Colonic mucosa (tissue), 4 donors: ENCODE results near the gene B3GNT9. TPM values are rescaled to one million over a fixed set of nuclear protein-coding genes. Genes with fewer than 3 reads are reported as not detected.
"Not testable (repeated sequence)": the region's sequence is repeated elsewhere in the genome, so short reads cannot be mapped to it uniquely, and the experiment has no call there.

Experiments used
- DNase-seq: peaks from one replicate; pipeline ENCODE4 v3.0.0-alpha.2; 2020
- H3K27ac ChIP-seq: fragments of 200-600 bp; one replicate; pipeline ENCODE4 v1.8.0; 2021
- H3K27me3 ChIP-seq: fragments of 200-600 bp; one replicate; pipeline ENCODE4 v1.8.0; 2021
- H3K36me3 ChIP-seq: fragments of 200-600 bp; one replicate; pipeline ENCODE4 v1.8.0; 2021
- H3K4me1 ChIP-seq: fragments of 200-600 bp; one replicate; pipeline ENCODE4 v1.8.0; 2021; ENCODE audit warnings: mild to moderate bottlenecking
- H3K4me3 ChIP-seq: fragments of 200-600 bp; one replicate; pipeline ENCODE4 v1.8.0; 2021
- H3K9ac ChIP-seq, 2 donors: one replicate each; pipeline ENCODE4 v1.7.0; 2013; ENCODE audit warnings: control low read depth in 2 of 2, low read depth in 2 of 2, low read length in 2 of 2
- H3K9me3 ChIP-seq: fragments of 200-600 bp; one replicate; pipeline ENCODE4 v1.8.0; 2021
- CTCF ChIP-seq: fragments of 200-600 bp; IDR thresholded peaks from one replicate; pipeline ENCODE4 v1.8.0; 2022; ENCODE audit warnings: antibody characterized with exemption, mild to moderate bottlenecking
- intact Hi-C: fragments of 100-400 bp; cut with DNase I; formaldehyde crosslinking; loops from one replicate; pipeline ENCODE4 v1.14.1; 2022
- total RNA-seq, 2 donors: library from RNA; stranded (reverse); fragmentation: NEBNext Ultra II Directional in 1 of 2; extraction: Animal tissue kit (Norgen Biotek cat#: 25700) in 1 of 2; gene quantifications; one replicate each; pipeline ENCODE4 v1.2.1, GENCODE V29; 2021
- donor health status: healthy.
- donor health status: DM: no; HTN: no; CAD: no.
- donor health status: DM: no; HTN: no; CAD: no.

B3GNT9 gene
- total RNA-seq, 2 donors from 2014 or later, result 4.4 to 4.9 TPM

- DNase-seq, result no peak
- intact Hi-C loops, result no loop called here
- H3K4me1 ChIP-seq, result no peaks in the 10 kb centered on the region
- no peak overlapping the region for H3K4me3 ChIP-seq
- no peak overlapping the region for H3K9ac ChIP-seq
- H3K27me3 ChIP-seq, result no peaks in the 10 kb centered on the region
- H3K9me3 ChIP-seq, result no peaks in the 10 kb centered on the region
- no peak overlapping the region for H3K27ac ChIP-seq
- no peak for TF ChIP-seq CTCF
- H3K36me3 ChIP-seq, result peaks cover 3% of the 10 kb centered on the region
Observed at GRCh38 chr16:67141391-67141790, 9.4 kb downstream of the B3GNT9 start.

GRCh38 chr16:67137605-67138004 is 13.2 kb downstream of the B3GNT9 start:
- H3K27ac ChIP-seq, result no peak overlapping the region
- H3K36me3 ChIP-seq, result peaks cover 7% of the 10 kb centered on the region
- H3K4me3 ChIP-seq, result no peak overlapping the region
- intact Hi-C loops, result no loop called here
- no peak for TF ChIP-seq CTCF
- no peak overlapping the region for H3K9ac ChIP-seq
- H3K9me3 ChIP-seq, result no peaks in the 10 kb centered on the region
- no peaks in the 10 kb centered on the region for H3K4me1 ChIP-seq
- no peak for DNase-seq
- H3K27me3 ChIP-seq, result no peaks in the 10 kb centered on the region

- no peak for TF ChIP-seq CTCF
- H3K9me3 ChIP-seq, result no peaks in the 10 kb centered on the region
- H3K27ac ChIP-seq, result no peak overlapping the region
- no peaks in the 10 kb centered on the region for H3K27me3 ChIP-seq
- peaks cover 2% of the 10 kb centered on the region for H3K36me3 ChIP-seq
- no peak for DNase-seq
- H3K9ac ChIP-seq, result no peak overlapping the region
- no peaks in the 10 kb centered on the region for H3K4me1 ChIP-seq
- no peak overlapping the region for H3K4me3 ChIP-seq
- intact Hi-C loops, result no loop called here
Observed at GRCh38 chr16:67129422-67129821, 21.4 kb downstream of the B3GNT9 start.

GRCh38 chr16:67128887-67129286 is 21.9 kb downstream of the B3GNT9 start:
- Histone ChIP-seq H3K36me3 (no peaks in the 10 kb centered on the region), H3K4me3 (no peak overlapping the region), H3K4me1 (no peaks in the 10 kb centered on the region), H3K27me3 (no peaks in the 10 kb centered on the region), H3K9ac (no peak overlapping the region), H3K9me3 (no peaks in the 10 kb centered on the region), H3K27ac (no peak overlapping the region)
- TF ChIP-seq CTCF, result no peak
- no peak for DNase-seq
- intact Hi-C loops, result no loop called here

GRCh38 chr16:67128417-67128816 is 22.4 kb downstream of the B3GNT9 start:
- no peaks in the 10 kb centered on the region for H3K4me1 ChIP-seq
- no peaks in the 10 kb centered on the region for H3K36me3 ChIP-seq
- no peak overlapping the region for H3K27ac ChIP-seq
- intact Hi-C loops, result no loop called here
- no peaks in the 10 kb centered on the region for H3K9me3 ChIP-seq
- no peak for DNase-seq
- no peaks in the 10 kb centered on the region for H3K27me3 ChIP-seq
- TF ChIP-seq CTCF, result no peak
- H3K4me3 ChIP-seq, result no peak overlapping the region
- no peak overlapping the region for H3K9ac ChIP-seq

- H3K9ac ChIP-seq, H3K9me3 ChIP-seq, intact Hi-C loops, H3K4me1 ChIP-seq, H3K36me3 ChIP-seq, H3K4me3 ChIP-seq, H3K27ac ChIP-seq, H3K27me3 ChIP-seq, DNase-seq: not testable (repeated sequence)
Observed at GRCh38 chr16:67122799-67123198, 28.0 kb downstream of the B3GNT9 start.
